ENCODE measurements around the gene BDH1. TPM values are rescaled to one million over a fixed set of nuclear protein-coding genes. Genes with fewer than 3 reads are reported as not detected.

BDH1 gene
- total and polyA plus RNA-seq, 2 of the 13 experiments (the other 11 are each of a cell fraction or from before 2014, with no cell fraction given) = 21.2 to 71.9 TPM

DNA sequence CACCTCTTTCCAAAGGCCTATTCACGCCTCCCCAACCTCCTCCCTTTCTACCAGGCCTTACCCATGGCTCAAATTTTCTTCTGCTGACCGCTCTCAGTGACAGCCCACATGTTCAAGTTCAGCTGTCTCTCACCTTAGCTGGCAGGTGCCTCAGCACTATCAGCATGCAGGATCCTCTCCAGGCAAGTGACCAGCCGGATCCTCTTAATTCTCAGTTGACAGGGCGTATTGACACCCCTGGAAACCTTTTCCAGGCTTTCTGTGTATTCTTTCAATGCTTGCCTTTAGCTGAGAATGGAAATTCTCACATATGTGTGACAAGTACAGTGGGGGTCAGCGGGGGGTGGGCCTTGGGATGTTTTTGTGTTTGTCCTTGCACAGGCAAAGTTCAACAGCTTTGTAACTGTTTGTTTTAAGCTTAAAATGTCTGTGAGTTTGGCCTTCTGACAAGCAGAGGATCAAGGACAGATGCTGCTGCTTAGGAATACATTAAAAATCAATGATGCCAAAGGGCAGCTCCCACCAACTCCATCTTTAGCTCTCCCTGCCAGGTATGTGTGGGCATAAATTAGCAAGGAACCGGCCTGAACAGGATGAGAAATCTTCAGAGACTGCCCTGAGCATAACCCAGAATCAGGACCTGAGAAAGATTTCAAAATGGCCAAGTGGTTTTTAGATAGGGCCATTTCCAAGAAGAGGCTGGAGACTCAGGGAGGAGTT is 17.4 kb upstream of the BDH1 start (continued):
- TF ChIP-seq, protein P1, sequence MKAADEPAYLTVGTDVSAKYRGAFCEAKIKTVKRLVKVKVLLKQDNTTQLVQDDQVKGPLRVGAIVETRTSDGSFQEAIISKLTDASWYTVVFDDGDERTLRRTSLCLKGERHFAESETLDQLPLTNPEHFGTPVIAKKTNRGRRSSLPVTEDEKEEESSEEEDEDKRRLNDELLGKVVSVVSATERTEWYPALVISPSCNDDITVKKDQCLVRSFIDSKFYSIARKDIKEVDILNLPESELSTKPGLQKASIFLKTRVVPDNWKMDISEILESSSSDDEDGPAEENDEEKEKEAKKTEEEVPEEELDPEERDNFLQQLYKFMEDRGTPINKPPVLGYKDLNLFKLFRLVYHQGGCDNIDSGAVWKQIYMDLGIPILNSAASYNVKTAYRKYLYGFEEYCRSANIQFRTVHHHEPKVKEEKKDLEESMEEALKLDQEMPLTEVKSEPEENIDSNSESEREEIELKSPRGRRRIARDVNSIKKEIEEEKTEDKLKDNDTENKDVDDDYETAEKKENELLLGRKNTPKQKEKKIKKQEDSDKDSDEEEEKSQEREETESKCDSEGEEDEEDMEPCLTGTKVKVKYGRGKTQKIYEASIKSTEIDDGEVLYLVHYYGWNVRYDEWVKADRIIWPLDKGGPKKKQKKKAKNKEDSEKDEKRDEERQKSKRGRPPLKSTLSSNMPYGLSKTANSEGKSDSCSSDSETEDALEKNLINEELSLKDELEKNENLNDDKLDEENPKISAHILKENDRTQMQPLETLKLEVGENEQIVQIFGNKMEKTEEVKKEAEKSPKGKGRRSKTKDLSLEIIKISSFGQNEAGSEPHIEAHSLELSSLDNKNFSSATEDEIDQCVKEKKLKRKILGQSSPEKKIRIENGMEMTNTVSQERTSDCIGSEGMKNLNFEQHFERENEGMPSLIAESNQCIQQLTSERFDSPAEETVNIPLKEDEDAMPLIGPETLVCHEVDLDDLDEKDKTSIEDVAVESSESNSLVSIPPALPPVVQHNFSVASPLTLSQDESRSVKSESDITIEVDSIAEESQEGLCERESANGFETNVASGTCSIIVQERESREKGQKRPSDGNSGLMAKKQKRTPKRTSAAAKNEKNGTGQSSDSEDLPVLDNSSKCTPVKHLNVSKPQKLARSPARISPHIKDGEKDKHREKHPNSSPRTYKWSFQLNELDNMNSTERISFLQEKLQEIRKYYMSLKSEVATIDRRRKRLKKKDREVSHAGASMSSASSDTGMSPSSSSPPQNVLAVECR (CRISPR knock-in tag; IDR thresholded peaks at IDR 0.05; ENCODE audit: borderline replicate concordance) = peak; percentile 75; the same call in 1 of the 2 replicates
- no peak for TF ChIP-seq ZNF207 (IDR thresholded peaks at IDR 0.05; ENCODE audit: borderline replicate concordance)
- TF ChIP-seq ERF (CRISPR knock-in tag; IDR thresholded peaks at IDR 0.05) = peak; percentile 46; the same call in 1 of the 2 replicates
- TF ChIP-seq GATA4 (IDR thresholded peaks at IDR 0.05; ENCODE audit: borderline replicate concordance, low read depth) = peak; percentile 72; the same call in 1 of the 2 replicates
- no peak for TF ChIP-seq ZNF235 (CRISPR knock-in tag; IDR thresholded peaks at IDR 0.05; ENCODE audit: borderline replicate concordance)
- TF ChIP-seq, protein P2, sequence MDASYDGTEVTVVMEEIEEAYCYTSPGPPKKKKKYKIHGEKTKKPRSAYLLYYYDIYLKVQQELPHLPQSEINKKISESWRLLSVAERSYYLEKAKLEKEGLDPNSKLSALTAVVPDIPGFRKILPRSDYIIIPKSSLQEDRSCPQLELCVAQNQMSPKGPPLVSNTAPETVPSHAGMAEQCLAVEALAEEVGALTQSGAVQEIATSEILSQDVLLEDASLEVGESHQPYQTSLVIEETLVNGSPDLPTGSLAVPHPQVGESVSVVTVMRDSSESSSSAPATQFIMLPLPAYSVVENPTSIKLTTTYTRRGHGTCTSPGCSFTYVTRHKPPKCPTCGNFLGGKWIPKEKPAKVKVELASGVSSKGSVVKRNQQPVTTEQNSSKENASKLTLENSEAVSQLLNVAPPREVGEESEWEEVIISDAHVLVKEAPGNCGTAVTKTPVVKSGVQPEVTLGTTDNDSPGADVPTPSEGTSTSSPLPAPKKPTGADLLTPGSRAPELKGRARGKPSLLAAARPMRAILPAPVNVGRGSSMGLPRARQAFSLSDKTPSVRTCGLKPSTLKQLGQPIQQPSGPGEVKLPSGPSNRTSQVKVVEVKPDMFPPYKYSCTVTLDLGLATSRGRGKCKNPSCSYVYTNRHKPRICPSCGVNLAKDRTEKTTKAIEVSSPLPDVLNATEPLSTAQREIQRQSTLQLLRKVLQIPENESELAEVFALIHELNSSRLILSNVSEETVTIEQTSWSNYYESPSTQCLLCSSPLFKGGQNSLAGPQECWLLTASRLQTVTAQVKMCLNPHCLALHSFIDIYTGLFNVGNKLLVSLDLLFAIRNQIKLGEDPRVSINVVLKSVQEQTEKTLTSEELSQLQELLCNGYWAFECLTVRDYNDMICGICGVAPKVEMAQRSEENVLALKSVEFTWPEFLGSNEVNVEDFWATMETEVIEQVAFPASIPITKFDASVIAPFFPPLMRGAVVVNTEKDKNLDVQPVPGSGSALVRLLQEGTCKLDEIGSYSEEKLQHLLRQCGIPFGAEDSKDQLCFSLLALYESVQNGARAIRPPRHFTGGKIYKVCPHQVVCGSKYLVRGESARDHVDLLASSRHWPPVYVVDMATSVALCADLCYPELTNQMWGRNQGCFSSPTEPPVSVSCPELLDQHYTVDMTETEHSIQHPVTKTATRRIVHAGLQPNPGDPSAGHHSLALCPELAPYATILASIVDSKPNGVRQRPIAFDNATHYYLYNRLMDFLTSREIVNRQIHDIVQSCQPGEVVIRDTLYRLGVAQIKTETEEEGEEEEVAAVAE (CRISPR knock-in tag; IDR thresholded peaks at IDR 0.05; ENCODE audit: borderline replicate concordance) = 0 out of 2 replicates have a peak, but pooled peaks have one; percentile 28
- TF ChIP-seq HOXA3 (CRISPR knock-in tag; IDR thresholded peaks at IDR 0.05) = peak; percentile 89
- peak; percentile 39; the same call in 1 of the 2 replicates for TF ChIP-seq NCOA1 (CRISPR knock-in tag; IDR thresholded peaks at IDR 0.05)
- TF ChIP-seq TAF15 (IDR thresholded peaks at IDR 0.05; ENCODE audit: low read depth, low read length, poor library complexity, severe bottlenecking) = no peak
- TF ChIP-seq, protein P3, sequence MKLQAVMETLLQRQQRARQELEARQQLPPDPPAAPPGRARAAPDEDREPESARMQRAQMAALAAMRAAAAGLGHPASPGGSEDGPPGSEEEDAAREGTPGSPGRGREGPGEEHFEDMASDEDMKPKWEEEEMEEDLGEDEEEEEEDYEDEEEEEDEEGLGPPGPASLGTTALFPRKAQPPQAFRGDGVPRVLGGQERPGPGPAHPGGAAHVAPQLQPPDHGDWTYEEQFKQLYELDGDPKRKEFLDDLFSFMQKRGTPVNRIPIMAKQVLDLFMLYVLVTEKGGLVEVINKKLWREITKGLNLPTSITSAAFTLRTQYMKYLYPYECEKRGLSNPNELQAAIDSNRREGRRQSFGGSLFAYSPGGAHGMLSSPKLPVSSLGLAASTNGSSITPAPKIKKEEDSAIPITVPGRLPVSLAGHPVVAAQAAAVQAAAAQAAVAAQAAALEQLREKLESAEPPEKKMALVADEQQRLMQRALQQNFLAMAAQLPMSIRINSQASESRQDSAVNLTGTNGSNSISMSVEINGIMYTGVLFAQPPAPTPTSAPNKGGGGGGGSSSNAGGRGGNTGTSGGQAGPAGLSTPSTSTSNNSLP (IDR thresholded peaks at IDR 0.05; ENCODE audit: low read depth, low read length) = peak; percentile 99
- TF ChIP-seq ZNF766 (CRISPR knock-in tag; IDR thresholded peaks at IDR 0.05; ENCODE audit: borderline replicate concordance) = peak; percentile 85; the same call in 1 of the 2 replicates
- 0 out of 2 replicates have a peak, but pooled peaks have one; percentile 73 for TF ChIP-seq ZBTB20 (CRISPR knock-in tag; IDR thresholded peaks at IDR 0.05; ENCODE audit: borderline replicate concordance, low read depth)
- TF ChIP-seq BCL6 (CRISPR knock-in tag; IDR thresholded peaks at IDR 0.05) = peak; percentile 98
